ENCODE results near the gene AACS.

DNA sequence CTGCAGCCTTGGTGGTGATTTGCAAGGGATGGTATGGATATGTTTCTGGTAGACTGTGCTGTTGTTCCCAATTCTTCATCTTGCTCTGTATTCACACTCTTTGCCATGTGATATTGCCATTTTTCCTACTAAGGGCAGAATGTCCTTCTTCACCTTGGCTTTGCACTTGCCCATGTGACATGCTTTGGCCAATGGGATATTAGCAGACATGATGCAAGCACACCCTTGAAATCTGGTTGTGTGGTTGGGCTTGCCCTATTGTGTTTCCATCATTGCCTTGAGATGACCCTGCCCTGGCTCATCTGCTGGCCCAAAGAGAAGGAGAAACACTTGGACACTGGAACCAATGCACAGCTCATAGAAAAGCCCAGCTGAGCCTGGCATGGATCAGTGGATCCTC lies 110.3 kb downstream of the AACS start:
- TF ChIP-seq POLR2A (IDR thresholded peaks at IDR 0.05) = no peak
- TF ChIP-seq, protein P1, sequence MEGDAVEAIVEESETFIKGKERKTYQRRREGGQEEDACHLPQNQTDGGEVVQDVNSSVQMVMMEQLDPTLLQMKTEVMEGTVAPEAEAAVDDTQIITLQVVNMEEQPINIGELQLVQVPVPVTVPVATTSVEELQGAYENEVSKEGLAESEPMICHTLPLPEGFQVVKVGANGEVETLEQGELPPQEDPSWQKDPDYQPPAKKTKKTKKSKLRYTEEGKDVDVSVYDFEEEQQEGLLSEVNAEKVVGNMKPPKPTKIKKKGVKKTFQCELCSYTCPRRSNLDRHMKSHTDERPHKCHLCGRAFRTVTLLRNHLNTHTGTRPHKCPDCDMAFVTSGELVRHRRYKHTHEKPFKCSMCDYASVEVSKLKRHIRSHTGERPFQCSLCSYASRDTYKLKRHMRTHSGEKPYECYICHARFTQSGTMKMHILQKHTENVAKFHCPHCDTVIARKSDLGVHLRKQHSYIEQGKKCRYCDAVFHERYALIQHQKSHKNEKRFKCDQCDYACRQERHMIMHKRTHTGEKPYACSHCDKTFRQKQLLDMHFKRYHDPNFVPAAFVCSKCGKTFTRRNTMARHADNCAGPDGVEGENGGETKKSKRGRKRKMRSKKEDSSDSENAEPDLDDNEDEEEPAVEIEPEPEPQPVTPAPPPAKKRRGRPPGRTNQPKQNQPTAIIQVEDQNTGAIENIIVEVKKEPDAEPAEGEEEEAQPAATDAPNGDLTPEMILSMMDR (IDR thresholded peaks at IDR 0.05) = no peak
